GM18519 (cell line): ENCODE results near the gene RABGEF1.
"Not testable (repeated sequence)": the region's sequence is repeated elsewhere in the genome, so short reads cannot be mapped to it uniquely, and the experiment has no call there.

Source experiments
- ATAC-seq: cut with Tn5 transposase; IDR thresholded peaks from one replicate; pipeline ENCODE4 v1.9.1; 2021; ENCODE audit warnings: mild to moderate bottlenecking, moderate library complexity; ENCODE audit not compliant: unreplicated experiment, low FRiP score

RABGEF1 gene

DNA sequence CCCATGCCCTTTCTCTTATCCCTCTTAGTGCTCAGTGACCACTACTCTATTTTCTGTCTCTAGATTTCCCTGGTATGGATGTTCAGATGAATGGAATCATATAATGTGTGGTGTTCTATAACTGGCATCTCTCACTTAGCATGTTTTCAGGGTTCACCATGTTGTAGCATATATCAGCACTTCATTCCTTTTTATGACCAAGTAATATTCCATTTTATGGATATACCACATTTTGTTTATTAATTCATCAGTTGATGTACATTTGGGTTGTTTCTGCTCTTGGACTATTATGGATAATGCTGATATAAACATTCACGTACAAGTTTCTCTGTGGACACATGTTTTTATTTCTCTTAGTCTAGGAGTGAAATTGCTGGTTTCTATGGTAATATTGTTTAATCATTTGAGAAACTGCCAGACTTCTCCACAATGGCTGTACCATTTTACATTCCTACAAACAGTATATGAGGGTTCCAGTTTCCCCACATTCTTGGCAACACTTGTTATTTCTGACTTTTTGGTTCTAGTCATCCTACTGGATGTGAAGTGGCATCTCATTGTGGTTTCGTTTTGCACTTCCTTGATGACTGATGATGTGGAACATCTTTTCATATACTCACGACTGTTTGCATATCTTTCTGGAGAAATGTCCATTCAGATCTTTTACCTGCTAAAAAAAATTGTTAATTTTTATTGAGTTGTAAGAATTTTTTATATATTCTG, 23.3 kb downstream of the RABGEF1 start:
- not testable (repeated sequence) for ATAC-seq

DNA sequence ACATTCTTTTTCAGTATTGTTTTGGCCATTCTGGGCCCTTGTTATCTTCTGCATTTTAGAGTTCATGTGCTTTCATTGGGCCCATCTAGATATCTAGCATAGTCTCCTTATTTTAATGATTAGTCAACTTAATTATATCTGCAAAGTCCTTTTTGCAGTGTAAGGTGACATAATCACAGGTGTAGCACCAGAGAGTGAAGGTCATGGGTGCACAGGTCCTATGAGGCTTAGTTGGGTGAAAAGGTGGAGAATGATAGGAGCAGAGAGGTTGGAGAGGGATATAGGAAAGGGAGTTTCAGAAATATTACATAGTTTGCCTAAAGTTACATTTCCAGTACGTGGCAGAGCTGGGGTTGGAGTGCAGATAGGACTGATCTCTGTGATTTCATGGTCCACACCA, 24.4 kb downstream of the RABGEF1 start:
- not testable (repeated sequence) for ATAC-seq

DNA sequence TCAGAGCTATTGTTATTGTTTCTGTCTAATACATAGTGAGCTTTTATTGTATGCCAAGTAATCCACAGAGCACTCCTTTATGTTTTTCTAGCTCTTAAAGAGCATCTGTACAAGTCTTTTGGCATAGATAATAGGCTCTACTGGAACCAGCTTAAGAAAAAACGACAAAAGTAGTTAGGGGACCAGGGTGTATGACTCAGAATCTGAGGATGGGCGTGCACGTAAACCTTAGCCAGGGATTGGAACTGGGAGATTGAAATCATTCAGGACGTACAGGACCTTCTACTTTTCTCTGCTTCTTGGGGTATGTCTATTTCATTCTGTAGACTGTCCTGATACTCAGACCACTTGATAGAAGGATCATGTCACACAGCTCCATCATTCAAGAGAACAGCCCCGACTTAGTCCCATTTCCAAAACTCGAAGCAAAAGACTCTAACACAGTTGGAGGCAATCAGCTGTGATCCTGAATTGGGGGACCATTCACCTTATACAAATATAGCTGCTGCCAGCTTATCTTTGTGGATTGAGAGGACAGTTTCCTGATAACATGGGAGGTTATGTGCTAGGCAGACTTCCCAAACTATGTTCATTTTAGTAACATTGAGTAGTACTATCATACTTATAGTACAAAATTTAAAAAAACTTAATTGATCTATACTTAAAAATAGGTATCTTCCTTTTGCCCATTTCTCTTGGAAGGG, 24.9 kb downstream of the RABGEF1 start:
- ATAC-seq = not testable (repeated sequence)

DNA sequence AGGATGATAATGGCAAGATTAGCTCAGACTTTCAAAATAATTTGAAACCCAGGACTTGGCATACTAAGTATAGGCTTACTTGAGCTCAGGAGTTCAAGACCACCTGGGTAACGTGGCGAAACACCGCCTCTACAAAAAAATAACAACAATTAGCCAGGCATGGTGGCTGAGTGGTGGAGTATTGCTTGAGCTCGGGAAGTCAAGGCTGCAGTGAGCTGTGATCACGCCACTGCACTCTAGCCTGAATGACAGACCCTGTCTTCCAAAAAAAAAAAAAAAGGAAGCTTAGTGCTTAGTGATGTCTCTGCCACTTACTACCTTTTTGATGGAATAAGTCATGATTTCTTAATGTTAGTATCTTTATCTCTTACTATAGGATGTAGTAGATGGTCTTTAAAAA, 25.5 kb downstream of the RABGEF1 start:
- no peak for ATAC-seq

DNA sequence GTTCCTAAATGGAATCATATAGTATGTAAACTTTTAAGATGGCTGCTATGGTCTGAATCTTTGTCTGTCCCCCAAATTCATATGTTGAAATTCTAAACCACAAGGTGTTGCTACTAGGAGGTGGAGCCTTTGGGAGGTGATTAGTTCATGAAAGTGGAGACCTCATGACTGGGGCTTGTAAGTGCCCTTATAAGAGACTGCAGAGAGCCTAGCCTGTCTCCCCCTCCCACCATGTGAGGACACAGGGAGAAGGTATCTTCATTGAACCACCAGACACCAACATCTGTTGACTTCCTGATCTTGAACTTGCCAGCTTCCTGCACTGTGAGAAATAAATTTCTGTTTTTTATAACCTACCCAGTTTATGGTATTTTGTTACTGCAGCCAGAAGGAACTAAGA, 27.0 kb downstream of the RABGEF1 start:
- not testable (repeated sequence) for ATAC-seq

DNA sequence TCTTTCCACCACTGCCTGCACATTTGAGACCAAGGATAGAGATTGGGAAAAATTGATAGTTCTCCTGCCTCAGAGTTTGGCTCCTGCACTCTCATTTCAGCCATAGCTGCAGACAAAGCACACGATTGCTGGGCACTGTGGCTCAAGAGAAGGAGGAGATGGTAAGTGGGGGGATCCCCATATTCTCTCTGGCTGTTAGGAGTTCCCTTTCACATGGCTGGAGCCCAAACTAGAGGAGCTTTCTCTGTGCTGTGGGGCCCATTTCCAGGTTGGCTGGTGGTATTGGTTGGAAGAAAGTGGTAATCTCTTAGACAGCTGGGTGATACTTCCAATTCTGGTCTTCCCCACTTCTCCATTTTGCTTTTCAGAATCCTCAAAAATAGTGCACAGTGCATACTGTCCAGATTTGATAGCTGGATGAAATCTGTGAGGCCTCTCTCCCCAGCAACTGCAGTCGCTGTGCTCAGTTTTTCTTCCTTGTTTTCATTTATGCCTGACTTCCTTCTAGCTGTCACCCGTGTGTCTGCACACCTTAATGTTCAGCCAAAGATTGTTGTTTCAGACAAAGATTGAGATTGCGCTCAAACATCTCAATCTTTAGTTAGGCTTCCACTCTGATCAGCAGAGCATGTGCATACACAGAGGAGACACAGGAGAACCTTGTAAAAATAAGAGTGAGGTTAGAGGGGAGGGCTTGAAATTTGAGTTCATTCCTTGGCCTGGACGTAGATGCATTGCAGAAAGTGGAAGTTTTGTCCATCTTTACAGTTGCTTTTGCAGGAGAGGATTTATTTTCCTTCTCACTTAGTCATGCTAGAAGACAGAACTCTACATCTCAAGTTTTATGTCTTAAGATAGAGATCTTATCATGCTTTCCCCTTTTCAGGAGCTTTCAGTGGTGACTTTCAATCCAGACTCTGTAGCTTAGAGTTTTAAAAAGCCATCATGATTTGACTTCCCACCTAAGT, 28.6 kb downstream of the RABGEF1 start:
- no peak for ATAC-seq

DNA sequence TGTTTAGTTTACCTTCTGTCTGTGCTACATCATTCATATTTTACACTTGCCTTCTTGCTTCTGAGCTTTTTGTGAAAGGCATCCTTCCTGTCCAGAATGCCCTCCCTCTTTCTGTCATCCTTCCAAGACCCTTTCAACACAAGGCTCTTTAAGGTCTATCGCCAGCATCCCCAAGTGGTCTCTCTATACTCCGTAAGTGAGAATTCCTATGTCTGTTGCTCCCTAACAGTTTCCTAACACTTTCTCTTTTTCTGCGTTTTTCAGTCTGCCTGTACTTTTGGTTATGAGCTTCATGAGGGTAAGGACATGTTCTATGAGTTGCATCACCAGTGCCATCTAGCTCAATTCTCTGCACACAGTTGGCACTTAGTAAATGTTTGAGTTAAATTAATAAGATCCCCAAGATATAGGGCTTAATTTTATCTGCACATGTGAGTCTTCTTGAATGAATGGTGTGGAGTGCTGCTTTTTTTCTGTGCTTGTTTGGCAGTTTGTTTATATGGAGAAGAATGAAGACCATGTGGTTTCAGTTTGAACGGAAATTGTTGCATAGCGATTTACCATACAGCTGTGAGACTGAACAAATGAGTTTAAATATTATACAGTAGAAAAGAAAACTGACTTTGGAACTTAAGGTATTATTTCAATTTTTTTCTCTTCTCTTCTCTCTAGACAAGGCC, 29.4 kb downstream of the RABGEF1 start:
- no peak for ATAC-seq

DNA sequence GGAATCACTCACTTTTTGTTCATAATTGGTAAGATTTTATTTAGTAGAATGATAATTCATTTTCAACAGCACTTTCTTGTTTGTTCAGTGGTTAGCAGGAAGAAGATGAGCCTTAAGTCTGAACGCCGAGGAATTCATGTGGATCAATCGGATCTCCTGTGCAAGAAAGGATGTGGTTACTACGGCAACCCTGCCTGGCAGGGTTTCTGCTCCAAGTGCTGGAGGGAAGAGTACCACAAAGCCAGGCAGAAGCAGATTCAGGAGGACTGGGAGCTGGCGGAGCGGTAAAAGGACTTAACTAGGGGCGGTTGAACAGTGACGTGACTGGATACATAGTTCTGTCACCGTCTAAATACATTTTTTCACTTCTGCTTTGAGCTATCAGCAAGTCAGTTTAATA, 31.3 kb downstream of the RABGEF1 start:
- no peak for ATAC-seq

DNA sequence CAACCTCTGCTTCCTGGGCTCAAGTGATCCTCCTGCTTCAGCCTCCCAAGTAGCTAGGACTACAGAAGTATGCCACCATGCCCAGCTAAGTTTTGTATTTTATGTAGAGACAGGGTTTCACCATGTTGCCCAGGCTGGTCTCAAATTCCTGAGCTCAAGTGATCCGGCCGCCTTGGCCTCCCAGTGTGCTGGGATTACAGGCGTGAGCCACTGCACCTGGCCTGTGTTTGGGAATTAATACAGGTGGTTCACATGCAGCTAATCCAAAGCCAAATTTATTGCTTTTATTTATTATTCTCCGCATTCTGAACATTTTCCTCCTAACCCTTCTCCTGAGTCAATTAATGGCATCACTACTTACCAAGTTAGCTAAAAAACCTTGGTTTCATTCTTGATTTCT, 33.2 kb downstream of the RABGEF1 start:
- ATAC-seq = not testable (repeated sequence)

DNA sequence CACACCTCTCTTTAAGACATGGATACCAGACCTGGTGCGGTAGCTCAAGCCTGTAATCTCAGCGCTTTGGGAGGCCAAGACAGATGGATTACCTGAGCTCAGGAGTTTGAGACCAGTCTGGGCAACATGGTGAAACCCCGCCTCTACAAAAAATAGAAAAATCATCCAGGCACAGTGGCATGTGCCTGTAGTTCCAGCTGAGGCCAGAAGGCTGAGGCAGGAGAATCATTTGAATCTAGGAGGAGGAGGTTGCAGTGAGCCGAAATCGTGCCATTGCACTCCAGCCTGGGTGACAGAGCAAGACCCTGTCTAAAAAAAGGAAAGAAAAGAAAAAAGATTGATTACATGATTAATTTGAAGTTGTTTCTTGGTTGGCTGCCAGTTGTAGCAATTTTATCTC, 35.9 kb downstream of the RABGEF1 start:
- ATAC-seq = not testable (repeated sequence)

DNA sequence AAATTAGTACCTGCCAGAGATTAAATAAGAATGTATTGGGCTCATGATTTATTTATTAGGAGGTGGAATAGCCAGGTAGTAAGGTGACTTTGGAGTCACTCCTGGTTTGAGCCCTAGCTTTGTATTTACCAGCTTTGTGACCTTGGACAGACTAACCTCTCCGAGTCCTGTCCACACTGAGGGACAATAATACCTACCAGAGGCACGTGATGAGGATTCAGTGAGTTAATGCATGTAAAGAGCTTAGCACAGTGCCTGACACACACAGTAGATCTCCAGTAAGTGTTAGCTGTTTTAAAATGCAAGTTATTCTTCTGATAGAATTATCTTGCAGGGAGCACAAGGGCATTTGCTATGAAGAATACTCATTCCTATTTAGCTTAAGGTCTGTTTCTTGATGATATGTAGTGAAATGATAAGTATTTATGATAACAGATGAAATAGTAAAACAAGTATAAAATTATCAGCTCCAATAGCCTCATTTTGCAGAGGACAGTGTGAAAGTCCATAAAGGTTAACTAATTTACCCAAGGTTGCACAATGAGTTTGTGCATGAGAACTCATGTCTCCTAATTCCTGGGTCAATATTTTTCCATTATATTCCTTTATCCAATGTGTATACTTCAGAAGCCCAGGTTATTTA, 36.4 kb downstream of the RABGEF1 start:
- no peak for ATAC-seq

DNA sequence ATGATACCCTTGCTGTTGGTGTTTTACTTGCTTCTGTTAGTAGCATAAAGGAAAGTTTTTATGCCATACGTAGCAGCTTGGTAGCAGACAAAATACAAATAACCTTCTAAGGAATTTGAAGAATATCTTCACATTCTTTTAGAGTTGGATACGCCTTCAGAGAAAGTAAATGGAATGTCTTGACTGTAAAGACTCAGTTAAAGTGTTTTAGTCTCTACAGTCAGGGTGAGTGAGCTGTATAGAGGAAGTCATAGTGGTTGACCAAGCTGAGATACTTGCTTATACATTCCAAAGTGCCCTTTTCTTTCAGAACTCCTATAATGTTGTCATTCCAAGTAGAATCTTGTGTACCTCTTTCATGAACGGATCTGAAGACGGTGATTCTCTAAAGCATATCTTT, 37.7 kb downstream of the RABGEF1 start:
- no peak for ATAC-seq

DNA sequence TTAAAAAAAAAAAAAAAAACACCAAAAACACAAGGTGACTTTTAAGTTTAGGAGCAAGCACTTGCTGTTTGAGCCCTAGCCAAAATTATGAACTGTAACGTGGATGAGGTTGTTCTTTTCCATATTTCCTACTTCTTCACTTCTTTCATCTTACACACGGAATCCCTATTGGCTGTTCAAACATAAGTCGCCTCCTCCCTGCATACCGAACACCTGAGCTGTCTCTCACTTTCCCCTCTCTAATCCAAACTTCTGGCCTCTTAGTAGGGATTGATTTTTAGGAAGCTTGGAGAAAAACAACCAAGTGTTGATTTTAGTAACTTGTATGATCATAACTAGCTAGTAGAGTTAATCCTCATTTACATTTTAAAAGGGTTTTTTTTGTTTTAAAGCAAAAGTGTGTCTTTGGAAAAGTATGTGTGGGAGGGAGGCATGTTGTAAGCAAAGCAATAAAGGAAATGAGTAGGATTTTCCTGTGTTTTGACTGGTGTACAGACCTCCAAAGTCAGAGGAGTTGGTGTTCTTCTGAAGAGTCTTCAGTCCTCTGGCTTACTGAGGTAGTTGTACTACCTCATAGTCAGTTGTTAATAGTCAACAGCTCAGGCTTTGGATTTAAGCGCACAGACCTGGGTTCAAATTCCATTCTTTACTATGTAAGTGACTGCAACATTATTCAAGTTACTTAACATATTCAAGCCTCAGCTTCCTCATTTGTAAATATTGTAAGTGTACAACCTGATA, 39.3 kb downstream of the RABGEF1 start:
- no peak for ATAC-seq

DNA sequence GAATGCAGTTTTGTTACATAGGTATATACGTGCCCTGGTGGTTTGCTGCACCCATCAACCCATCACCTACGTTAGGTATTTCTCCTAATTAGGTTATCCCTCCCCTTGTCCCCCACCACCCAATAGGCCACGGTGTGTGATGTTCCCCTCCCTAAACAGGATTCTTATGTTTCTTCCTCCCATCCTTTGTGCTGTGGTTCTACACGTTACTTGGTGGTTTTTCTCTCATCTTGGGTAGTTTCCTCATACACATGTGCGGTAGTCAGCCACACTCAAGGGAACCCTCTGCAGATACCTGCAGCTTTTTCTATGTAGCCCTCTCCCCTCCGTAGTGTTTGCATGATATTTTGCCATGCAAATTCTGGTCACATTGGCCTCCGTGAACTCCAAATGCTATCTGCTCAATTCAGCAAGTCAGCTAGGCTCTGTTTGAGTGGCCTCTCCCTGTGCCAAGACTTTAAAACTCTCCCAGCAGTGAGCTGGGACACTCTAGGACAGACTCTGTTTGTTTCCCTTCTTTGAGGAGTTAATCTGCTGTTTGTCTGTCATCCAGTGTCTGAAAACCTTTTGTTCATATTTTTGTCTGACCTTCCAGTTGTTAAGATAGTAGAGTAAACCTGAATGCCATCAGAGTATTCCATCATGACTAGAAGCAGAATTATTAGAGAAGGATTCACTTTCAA, 41.0 kb downstream of the RABGEF1 start:
- ATAC-seq = no peak

DNA sequence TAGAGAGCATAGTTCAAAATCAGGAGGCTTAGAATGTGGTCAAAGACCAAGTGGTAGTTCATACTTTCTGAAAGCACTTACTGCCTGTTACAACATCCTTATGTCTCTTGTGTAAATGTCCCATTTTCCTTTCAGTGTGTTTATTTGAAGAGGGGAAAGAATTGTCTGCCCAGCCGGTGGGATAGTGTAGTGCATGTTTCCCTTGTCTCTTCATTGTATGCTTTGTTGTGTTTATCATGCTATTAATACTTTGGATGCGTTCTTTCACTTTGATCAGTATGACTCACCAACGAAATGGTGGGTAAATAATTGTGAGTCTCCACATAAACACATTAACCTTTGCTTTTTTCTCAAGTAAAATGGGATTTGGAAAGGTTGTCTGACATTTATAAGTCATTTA, 42.3 kb downstream of the RABGEF1 start:
- ATAC-seq = not testable (repeated sequence)

DNA sequence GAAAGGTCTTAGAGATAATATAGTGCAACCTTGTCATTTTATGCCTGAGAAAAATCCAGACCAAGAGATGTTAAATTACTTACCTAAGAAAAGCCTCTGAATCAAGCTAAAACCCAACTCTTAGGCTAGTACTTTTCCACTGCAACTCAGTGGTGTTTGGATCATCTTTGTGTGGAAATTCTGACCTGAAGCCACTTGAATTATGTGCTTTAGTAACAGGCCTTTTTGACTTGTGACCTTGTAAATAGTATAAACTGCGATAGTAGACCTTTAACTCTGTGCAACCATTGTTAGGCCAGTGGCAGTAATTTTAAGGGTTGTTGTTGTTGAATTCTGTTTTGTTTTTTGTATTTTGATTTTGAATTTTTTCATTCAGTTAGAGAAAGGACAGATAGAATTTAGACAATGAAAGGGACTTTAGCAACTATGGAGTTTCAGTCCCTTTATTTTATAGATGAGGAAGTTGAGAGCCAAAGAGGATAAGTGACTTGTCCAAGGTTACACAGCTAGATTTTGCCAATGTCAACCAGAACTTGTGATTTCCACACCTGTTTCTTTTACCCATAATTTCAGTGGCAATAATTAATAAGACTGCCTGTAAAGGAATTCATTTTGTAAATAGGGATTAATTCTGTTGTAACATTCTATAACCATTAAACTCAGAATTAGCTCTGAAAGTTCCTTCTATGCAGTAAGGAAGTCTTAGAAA, 43.5 kb downstream of the RABGEF1 start:
- not testable (repeated sequence) for ATAC-seq

DNA sequence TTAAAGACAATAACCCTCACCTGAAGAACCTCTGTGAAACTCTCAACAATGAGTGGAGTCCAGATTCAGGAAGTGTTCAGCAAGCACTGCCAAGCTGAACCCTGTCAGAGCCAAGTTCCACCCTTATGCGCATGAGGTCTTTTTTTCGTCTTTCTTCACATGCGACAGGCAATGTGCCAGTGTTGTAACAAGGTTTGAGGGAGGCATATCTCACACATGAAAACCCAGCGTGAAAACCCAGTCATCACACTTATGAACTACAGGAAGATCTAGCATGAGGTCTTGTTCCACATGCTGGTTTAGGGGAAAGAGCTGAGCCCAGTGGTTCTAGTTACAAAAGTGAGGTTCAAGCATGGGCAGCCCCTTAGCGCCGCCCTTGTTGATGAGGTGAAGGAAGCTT, 49.7 kb downstream of the RABGEF1 start:
- ATAC-seq = no peak

DNA sequence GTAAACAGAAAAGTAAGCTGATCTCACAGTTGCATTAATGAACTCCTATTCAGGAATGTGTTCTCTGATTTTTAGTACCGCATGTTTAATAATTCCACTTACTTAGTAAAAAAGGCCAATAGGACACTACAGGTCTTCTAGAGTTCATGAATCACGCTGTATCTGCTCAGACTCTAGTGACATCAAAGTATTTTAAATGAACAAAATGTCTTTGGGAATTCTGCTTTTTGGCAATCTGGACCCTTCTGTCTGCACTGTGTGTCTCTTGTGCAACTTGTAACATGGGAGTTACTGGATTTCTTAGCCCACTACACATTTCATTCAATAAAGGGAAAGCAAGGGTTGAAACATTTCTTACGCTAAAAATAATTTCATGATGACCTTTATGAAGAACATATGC, 50.2 kb downstream of the RABGEF1 start:
- no peak for ATAC-seq
